Liver (tissue), 9 donors: ENCODE results near the gene IL1RAPL1. TPM values are rescaled to one million over a fixed set of nuclear protein-coding genes. Genes with fewer than 3 reads are reported as not detected.

Experiments used
- DNase-seq: peaks from one replicate; pipeline ENCODE4 v3.0.0-alpha.2; 2017; ENCODE audit warnings: low spot score
- H3K27ac ChIP-seq, 2 donors: one replicate each; pipeline ENCODE4 v1.7.0; 2013; ENCODE audit warnings: inconsistent platforms in 2 of 2, low read length in 2 of 2, control low read depth in 1 of 2, low read depth in 1 of 2, mild to moderate bottlenecking in 1 of 2
- H3K27me3 ChIP-seq, 4 donors: one replicate each; pipeline versions ENCODE4 v1.6.1 to v1.7.0; 2013; ENCODE audit warnings: low read length in 3 of 4, inconsistent platforms in 1 of 4, mild to moderate bottlenecking in 1 of 4, moderate library complexity in 1 of 4; ENCODE audit not compliant: control insufficient read depth in 4 of 4, insufficient read depth in 4 of 4
- H3K36me3 ChIP-seq, 4 donors: one replicate each; pipeline versions ENCODE4 v1.6.1 to v1.7.0; 2013; ENCODE audit warnings: low read length in 3 of 4, mild to moderate bottlenecking in 3 of 4, low read depth in 1 of 4, moderate library complexity in 1 of 4; ENCODE audit not compliant: control insufficient read depth in 4 of 4, insufficient read depth in 3 of 4
- H3K4me1 ChIP-seq, 4 donors: one replicate each; pipeline versions ENCODE4 v1.6.1 to v1.7.0; 2013; ENCODE audit warnings: low read length in 3 of 4, mild to moderate bottlenecking in 3 of 4, moderate library complexity in 1 of 4; ENCODE audit not compliant: control insufficient read depth in 4 of 4, insufficient read depth in 4 of 4
- H3K4me3 ChIP-seq, 3 donors: one replicate each; pipeline versions ENCODE4 v1.6.1 to v1.7.0; 2013; ENCODE audit warnings: low read length in 3 of 3, control low read depth in 1 of 3, low read depth in 1 of 3, mild to moderate bottlenecking in 1 of 3
- H3K9ac ChIP-seq, 2 donors: one replicate each; pipeline ENCODE4 v1.7.0; 2013; ENCODE audit warnings: low read length in 2 of 2, mild to moderate bottlenecking in 2 of 2, moderate library complexity in 2 of 2, control low read depth in 1 of 2, low read depth in 1 of 2
- H3K9me3 ChIP-seq, 4 donors: one replicate each; pipeline versions ENCODE4 v1.6.1 to v1.7.0; 2013; ENCODE audit warnings: low read length in 3 of 4; ENCODE audit not compliant: control insufficient read depth in 4 of 4
- EGR1 ChIP-seq, 2 donors: IDR thresholded peaks; 2 replicates each; pipeline ENCODE4 v1.6.1; 2016 to 2018; ENCODE audit warnings: antibody characterized with exemption in 2 of 2, low read depth in 2 of 2
- FOXA1 ChIP-seq: IDR thresholded peaks from 2 replicates; pipeline ENCODE4 v1.6.1; 2016; ENCODE audit warnings: antibody characterized with exemption
- FOXA2 ChIP-seq: IDR thresholded peaks from 2 replicates; pipeline ENCODE4 v1.6.1; 2016; ENCODE audit warnings: antibody characterized with exemption
- GABPA ChIP-seq, 2 donors: IDR thresholded peaks in 1 of 2; conservative IDR thresholded peaks in 1 of 2; 2 replicates each; pipeline ENCODE4 v1.6.1; 2016; ENCODE audit warnings: antibody characterized with exemption in 2 of 2, mild to moderate bottlenecking in 1 of 2, moderate library complexity in 1 of 2
- HNF4A ChIP-seq, 2 donors: conservative IDR thresholded peaks; 2 replicates each; pipeline ENCODE4 v1.6.1; 2016; ENCODE audit warnings: antibody characterized with exemption in 2 of 2, mild to moderate bottlenecking in 2 of 2
- HNF4G ChIP-seq: IDR thresholded peaks from 2 replicates; pipeline ENCODE4 v1.6.1; 2016; ENCODE audit warnings: antibody characterized with exemption
- JUND ChIP-seq, 2 donors: IDR thresholded peaks; 2 replicates each; pipeline ENCODE4 v1.6.1; 2016; ENCODE audit warnings: antibody characterized with exemption in 2 of 2
- NR2F2 ChIP-seq: IDR thresholded peaks from 2 replicates; pipeline ENCODE4 v1.6.1; 2016; ENCODE audit warnings: antibody characterized with exemption
- RAD21 ChIP-seq, 2 donors: IDR thresholded peaks; 2 replicates each; pipeline ENCODE4 v1.6.1; 2016; ENCODE audit warnings: antibody characterized with exemption in 2 of 2, mild to moderate bottlenecking in 2 of 2
- RXRA ChIP-seq, 2 donors: IDR thresholded peaks; 2 replicates each; pipeline ENCODE4 v1.6.1; 2017 to 2018; ENCODE audit warnings: antibody characterized with exemption in 2 of 2, mild to moderate bottlenecking in 1 of 2
- SP1 ChIP-seq: IDR thresholded peaks from 2 replicates; pipeline ENCODE4 v1.6.1; 2018; ENCODE audit warnings: antibody characterized with exemption, mild to moderate bottlenecking
- TAF1 ChIP-seq: conservative IDR thresholded peaks from 2 replicates; pipeline ENCODE4 v1.6.1; 2016; ENCODE audit warnings: antibody characterized with exemption, mild to moderate bottlenecking
- YY1 ChIP-seq: IDR thresholded peaks from 2 replicates; pipeline ENCODE4 v1.6.1; 2016; ENCODE audit warnings: antibody characterized with exemption, mild to moderate bottlenecking
- WGBS: extraction: QIAGEN DNeasy Blood & Tissue Kit; methylation state at CpG from one replicate; pipeline ENCODE4 v1.1.7; 2013; 5-methylcytosine and 5-hydroxymethylcytosine counted together
- polyA plus RNA-seq, 2 donors: library from polyadenylated mRNA; stranded (reverse) in 1 of 2; unstranded in 1 of 2; fragments of 200-250 nt in 1 of 2; fragments of >200 nt in 1 of 2; fragmentation: Nextera tagmentation in 1 of 2; extraction: Ambion mirVana in 1 of 2; gene quantifications; one replicate each; pipeline versions ENCODE4 v1.2.1 to v1.2.3, GENCODE V29; 2013 to 2015
- total RNA-seq, 2 donors: library from RNA; depleted of rRNA; stranded (reverse); fragments of >200 nt; gene quantifications; one replicate each; pipeline ENCODE4 v1.2.3, GENCODE V29; 2014
- TF ChIP-seq, protein P1 (sequence below): IDR thresholded peaks from 2 replicates; pipeline ENCODE4 v1.6.1; 2016; ENCODE audit warnings: antibody characterized with exemption, mild to moderate bottlenecking
- TF ChIP-seq, protein P2 (sequence below): fragments of 150-350 bp; IDR thresholded peaks from 2 replicates; pipeline ENCODE4 v1.5.1; 2017; ENCODE audit warnings: improper control_type of control experiment, low read depth, low read length; ENCODE audit not compliant: missing input control
- TF ChIP-seq, protein P3 (sequence below): IDR thresholded peaks from 2 replicates; pipeline ENCODE4 v1.6.1; 2016; ENCODE audit warnings: antibody characterized with exemption
- TF ChIP-seq, protein P4 (sequence below): IDR thresholded peaks from 2 replicates; pipeline ENCODE4 v1.6.1; 2016; ENCODE audit warnings: antibody characterized with exemption
- TF ChIP-seq, protein P5 (sequence below): IDR thresholded peaks from 2 replicates; pipeline ENCODE4 v1.6.1; 2016; ENCODE audit warnings: antibody characterized with exemption
- donor health status: healthy.
- donor health status: healthy.
- donor health status: healthy.
- donor health status: healthy.
- donor health status: healthy.

Gene IL1RAPL1
- total and polyA plus RNA-seq, 4 donors, result 0.08 to 0.33 TPM; not detected in 2

DNA sequence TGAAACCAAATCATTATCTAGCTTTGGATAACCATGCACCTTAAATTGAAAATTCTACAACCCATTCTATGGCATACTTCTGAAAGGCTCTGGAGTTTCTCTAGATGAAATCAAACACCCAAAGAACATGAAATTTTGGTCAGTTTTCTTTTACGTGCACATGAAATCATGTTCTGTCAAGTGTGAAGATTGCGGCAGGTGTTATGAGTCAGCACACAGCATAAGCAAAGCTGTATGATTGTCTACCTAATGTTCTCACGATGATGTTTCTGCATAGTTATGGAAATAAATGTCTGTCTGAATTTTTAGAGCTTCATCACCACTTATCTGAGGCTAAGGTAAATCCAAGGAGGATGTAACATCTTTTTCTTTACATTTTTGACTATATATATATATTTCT is 495.3 kb downstream of the IL1RAPL1 start (continued):
- TF ChIP-seq GABPA (IDR thresholded peaks at IDR 0.05 in 1 of 2, conservative IDR thresholded peaks at IDR 0.05 in 1 of 2), result no peak
- TF ChIP-seq, protein P1, sequence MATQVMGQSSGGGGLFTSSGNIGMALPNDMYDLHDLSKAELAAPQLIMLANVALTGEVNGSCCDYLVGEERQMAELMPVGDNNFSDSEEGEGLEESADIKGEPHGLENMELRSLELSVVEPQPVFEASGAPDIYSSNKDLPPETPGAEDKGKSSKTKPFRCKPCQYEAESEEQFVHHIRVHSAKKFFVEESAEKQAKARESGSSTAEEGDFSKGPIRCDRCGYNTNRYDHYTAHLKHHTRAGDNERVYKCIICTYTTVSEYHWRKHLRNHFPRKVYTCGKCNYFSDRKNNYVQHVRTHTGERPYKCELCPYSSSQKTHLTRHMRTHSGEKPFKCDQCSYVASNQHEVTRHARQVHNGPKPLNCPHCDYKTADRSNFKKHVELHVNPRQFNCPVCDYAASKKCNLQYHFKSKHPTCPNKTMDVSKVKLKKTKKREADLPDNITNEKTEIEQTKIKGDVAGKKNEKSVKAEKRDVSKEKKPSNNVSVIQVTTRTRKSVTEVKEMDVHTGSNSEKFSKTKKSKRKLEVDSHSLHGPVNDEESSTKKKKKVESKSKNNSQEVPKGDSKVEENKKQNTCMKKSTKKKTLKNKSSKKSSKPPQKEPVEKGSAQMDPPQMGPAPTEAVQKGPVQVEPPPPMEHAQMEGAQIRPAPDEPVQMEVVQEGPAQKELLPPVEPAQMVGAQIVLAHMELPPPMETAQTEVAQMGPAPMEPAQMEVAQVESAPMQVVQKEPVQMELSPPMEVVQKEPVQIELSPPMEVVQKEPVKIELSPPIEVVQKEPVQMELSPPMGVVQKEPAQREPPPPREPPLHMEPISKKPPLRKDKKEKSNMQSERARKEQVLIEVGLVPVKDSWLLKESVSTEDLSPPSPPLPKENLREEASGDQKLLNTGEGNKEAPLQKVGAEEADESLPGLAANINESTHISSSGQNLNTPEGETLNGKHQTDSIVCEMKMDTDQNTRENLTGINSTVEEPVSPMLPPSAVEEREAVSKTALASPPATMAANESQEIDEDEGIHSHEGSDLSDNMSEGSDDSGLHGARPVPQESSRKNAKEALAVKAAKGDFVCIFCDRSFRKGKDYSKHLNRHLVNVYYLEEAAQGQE, result no peak
- no peak for TF ChIP-seq SP1
- no peak for TF ChIP-seq RAD21 (IDR thresholded peaks at IDR 0.05)
- no peak for TF ChIP-seq FOXA1
- TF ChIP-seq TAF1, result no peak

DNA sequence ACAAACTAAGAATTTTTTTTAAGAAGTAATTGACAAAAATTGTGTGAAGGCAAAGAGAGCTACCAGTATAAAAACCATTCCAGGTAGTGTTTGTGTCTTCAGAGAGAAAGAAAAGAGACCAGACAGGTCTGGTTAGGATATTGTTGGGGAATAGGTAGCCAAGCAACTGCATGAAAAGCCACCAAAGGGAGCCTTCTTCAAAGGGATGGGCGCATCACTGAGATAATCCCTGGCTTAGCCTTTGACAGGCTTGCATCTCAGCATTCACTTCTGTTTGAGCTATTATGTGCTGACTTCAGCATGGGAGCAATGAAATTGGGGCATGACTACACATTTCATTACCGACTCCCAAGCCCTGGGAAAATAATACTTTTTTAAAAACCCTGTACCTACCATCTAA is 496.6 kb downstream of the IL1RAPL1 start:
- Histone ChIP-seq H3K4me3 (no peak overlapping the region), H3K9ac (no peak overlapping the region), H3K9me3 (no peaks in the 10 kb centered on the region), H3K36me3 (no peaks in the 10 kb centered on the region), H3K27me3 (no peaks in the 10 kb centered on the region), H3K4me1 (no peaks in the 10 kb centered on the region), H3K27ac (no peak overlapping the region)
- TF ChIP-seq SP1 (no peak), GABPA (IDR thresholded peaks at IDR 0.05 in 1 of 2, conservative IDR thresholded peaks at IDR 0.05 in 1 of 2) (no peak), YY1 (no peak), JUND (IDR thresholded peaks at IDR 0.05) (no peak), HNF4A (conservative IDR thresholded peaks at IDR 0.05) (no peak), FOXA2 (no peak), TAF1 (no peak), NR2F2 (no peak), EGR1 (IDR thresholded peaks at IDR 0.05; ENCODE audit: low read depth in 2 of 2) (no peak), HNF4G (no peak), RXRA (IDR thresholded peaks at IDR 0.05) (no peak), RAD21 (IDR thresholded peaks at IDR 0.05) (no peak), FOXA1 (no peak)
- TF ChIP-seq, protein P1, result no peak
- TF ChIP-seq, protein P2, sequence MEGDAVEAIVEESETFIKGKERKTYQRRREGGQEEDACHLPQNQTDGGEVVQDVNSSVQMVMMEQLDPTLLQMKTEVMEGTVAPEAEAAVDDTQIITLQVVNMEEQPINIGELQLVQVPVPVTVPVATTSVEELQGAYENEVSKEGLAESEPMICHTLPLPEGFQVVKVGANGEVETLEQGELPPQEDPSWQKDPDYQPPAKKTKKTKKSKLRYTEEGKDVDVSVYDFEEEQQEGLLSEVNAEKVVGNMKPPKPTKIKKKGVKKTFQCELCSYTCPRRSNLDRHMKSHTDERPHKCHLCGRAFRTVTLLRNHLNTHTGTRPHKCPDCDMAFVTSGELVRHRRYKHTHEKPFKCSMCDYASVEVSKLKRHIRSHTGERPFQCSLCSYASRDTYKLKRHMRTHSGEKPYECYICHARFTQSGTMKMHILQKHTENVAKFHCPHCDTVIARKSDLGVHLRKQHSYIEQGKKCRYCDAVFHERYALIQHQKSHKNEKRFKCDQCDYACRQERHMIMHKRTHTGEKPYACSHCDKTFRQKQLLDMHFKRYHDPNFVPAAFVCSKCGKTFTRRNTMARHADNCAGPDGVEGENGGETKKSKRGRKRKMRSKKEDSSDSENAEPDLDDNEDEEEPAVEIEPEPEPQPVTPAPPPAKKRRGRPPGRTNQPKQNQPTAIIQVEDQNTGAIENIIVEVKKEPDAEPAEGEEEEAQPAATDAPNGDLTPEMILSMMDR, result no peak
- TF ChIP-seq, protein P3, sequence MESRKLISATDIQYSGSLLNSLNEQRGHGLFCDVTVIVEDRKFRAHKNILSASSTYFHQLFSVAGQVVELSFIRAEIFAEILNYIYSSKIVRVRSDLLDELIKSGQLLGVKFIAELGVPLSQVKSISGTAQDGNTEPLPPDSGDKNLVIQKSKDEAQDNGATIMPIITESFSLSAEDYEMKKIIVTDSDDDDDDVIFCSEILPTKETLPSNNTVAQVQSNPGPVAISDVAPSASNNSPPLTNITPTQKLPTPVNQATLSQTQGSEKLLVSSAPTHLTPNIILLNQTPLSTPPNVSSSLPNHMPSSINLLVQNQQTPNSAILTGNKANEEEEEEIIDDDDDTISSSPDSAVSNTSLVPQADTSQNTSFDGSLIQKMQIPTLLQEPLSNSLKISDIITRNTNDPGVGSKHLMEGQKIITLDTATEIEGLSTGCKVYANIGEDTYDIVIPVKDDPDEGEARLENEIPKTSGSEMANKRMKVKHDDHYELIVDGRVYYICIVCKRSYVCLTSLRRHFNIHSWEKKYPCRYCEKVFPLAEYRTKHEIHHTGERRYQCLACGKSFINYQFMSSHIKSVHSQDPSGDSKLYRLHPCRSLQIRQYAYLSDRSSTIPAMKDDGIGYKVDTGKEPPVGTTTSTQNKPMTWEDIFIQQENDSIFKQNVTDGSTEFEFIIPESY, result no peak
- TF ChIP-seq, protein P4, sequence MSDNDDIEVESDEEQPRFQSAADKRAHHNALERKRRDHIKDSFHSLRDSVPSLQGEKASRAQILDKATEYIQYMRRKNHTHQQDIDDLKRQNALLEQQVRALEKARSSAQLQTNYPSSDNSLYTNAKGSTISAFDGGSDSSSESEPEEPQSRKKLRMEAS, result no peak
- TF ChIP-seq, protein P5, sequence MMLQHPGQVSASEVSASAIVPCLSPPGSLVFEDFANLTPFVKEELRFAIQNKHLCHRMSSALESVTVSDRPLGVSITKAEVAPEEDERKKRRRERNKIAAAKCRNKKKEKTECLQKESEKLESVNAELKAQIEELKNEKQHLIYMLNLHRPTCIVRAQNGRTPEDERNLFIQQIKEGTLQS, result no peak
- WGBS, result 79% methylated on average over 2 of the region's 2 CpGs
- no peak for DNase-seq
